Activated B cell treated with CpG ODN at 0.5 μM for 24 hours (primary cell): ENCODE data around the gene FGFR3. TPM values are rescaled to one million over a fixed set of nuclear protein-coding genes. Genes with fewer than 3 reads are reported as not detected.
A peak's percentile ranks its signal among the peaks of the same experiment; 100 is the strongest.

ENCODE experiments used
- ATAC-seq: fragments of 200-7000 bp; cut with Tn5 transposase; one replicate; pipeline ENCODE4 v1.10.0; 2021; ENCODE audit warnings: low read depth, mild to moderate bottlenecking, moderate library complexity
- CTCF ChIA-PET: fragments of 350-600 bp; sonication (Branson Sonifier 250); formaldehyde crosslinking; loops from one replicate; lab custom pipeline; 2021; ENCODE audit warnings: antibody characterized with exemption; lab: Charles Lee
- POLR2A ChIA-PET: fragments of 350-600 bp; sonication (Branson Sonifier 250); formaldehyde crosslinking; loops from one replicate; lab custom pipeline; 2021; ENCODE audit warnings: antibody characterized with exemption; lab: Charles Lee
- DNase-seq: peaks from one replicate; pipeline ENCODE4 v3.0.0; 2022
- H3K27ac Mint-ChIP-seq: one replicate; pipeline ENCODE4 v1.8.0; 2020; ENCODE audit warnings: mixed read lengths
- H3K27me3 Mint-ChIP-seq: one replicate; pipeline ENCODE4 v1.8.0; 2021; ENCODE audit warnings: mixed read lengths
- H3K36me3 Mint-ChIP-seq: one replicate; pipeline ENCODE4 v1.8.0; 2021; ENCODE audit warnings: low read depth, mixed read lengths
- H3K4me1 Mint-ChIP-seq: one replicate; pipeline ENCODE4 v1.8.0; 2021; ENCODE audit warnings: mixed read lengths
- H3K4me3 Mint-ChIP-seq: one replicate; pipeline ENCODE4 v1.8.0; 2020; ENCODE audit warnings: mild to moderate bottlenecking, mixed read lengths
- H3K9me3 Mint-ChIP-seq: one replicate; pipeline ENCODE4 v1.8.0; 2020; ENCODE audit warnings: mixed read lengths
- CTCF ChIP-seq: fragments of 200-600 bp; IDR thresholded peaks from one replicate; pipeline ENCODE4 v1.8.0; 2022; ENCODE audit warnings: antibody characterized with exemption, mild to moderate bottlenecking
- intact Hi-C: fragments of 100-400 bp; cut with micrococcal nuclease; formaldehyde crosslinking; loops from one replicate; pipeline ENCODE4 v1.15.1; 2024
- total RNA-seq: library from RNA; stranded (reverse); gene quantifications from 2 replicates; pipeline ENCODE4 v1.2.3, GENCODE V29; 2022

FGFR3 gene
- total RNA-seq, 1 donor from 2014 or later: 0.40 TPM

DNA sequence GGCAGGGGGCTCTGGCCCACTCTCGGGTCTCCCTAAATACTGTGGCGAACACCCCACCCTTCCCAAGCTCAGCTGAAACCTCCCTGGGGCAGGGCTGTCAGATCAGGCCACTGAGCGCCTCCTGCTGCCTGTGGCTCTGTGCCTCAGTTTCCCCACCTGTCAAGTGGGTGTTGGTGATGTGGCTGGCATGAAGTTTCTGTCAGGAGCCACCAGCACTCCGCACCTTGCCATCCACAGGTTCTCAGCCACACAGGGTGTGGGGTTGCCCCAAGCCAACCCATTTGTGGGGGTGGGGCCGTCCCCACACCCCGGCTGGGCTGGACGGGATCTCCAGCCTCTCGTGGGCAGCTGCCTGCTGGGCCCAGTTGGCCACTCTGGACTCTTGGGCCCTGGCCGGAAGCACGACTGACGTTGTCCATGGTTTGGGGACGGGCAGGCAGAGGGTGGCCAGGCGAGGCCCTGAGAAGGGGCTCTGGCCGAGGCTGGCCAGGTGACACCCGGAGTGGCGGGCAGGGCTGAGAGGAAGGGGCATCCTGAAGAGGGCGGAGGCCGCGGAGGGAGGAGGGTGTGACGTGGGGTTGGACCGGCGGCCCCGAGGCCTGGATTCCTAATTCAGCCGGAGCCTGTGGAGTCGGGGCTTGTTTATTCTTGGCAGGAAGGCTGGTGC is 5.5 kb upstream of the FGFR3 start:
- no peak for TF ChIP-seq CTCF
- H3K27ac Mint-ChIP-seq: no peak overlapping the region
- CTCF ChIA-PET: no interaction called here
- peaks cover 2% of the 10 kb centered on the region for H3K27me3 Mint-ChIP-seq
- DNase-seq (no peak), ATAC-seq (no peak)
- H3K36me3 Mint-ChIP-seq: no peaks in the 10 kb centered on the region
- intact Hi-C loops: no loop called here
- no peak overlapping the region for H3K4me3 Mint-ChIP-seq
- H3K4me1 Mint-ChIP-seq: no peaks in the 10 kb centered on the region
- POLR2A ChIA-PET: no interaction called here
- no peaks in the 10 kb centered on the region for H3K9me3 Mint-ChIP-seq

GRCh38 chr4:1788254-1788973 is 4.7 kb upstream of the FGFR3 start:
- ChIA-PET CTCF (no interaction called here), POLR2A (no interaction called here)
- Mint-ChIP-seq H3K9me3 (no peaks in the 10 kb centered on the region), H3K27me3 (peaks cover 2% of the 10 kb centered on the region), H3K4me3 (no peak overlapping the region), H3K27ac (no peak overlapping the region), H3K36me3 (no peaks in the 10 kb centered on the region), H3K4me1 (no peaks in the 10 kb centered on the region)
- ATAC-seq: no peak
- TF ChIP-seq CTCF: no peak
- no peak for DNase-seq
- intact Hi-C loops: no loop called here

GRCh38 chr4:1789552-1789951 is 3.5 kb upstream of the FGFR3 start:
- Mint-ChIP-seq H3K27me3 (peaks cover 2% of the 10 kb centered on the region), H3K9me3 (no peaks in the 10 kb centered on the region), H3K27ac (no peak overlapping the region), H3K36me3 (no peaks in the 10 kb centered on the region), H3K4me1 (no peaks in the 10 kb centered on the region), H3K4me3 (no peak overlapping the region)
- intact Hi-C loops: no loop called here
- ATAC-seq (no peak), DNase-seq (no peak)
- CTCF ChIA-PET: no interaction called here
- no peak for TF ChIP-seq CTCF
- POLR2A ChIA-PET: no interaction called here

DNA sequence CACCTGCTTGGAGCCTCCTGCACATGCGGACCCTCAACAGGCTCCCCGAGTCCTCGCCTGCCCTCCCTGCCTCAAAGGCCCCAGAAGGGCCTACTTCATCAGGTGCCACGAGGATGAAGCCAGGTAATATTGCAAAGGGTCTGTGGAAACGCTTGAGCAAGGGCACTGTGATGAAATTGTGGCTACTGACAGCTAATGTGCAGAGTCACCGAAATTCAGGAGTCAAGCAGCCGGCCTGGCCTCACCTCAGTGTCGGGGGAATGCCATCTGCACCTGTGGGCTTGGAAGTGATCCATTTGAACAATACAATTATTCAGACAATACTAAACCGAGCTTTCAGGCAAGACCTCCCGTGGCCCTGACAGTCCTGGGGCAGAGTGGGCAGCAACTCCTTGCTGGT is 3.1 kb upstream of the FGFR3 start:
- Mint-ChIP-seq H3K4me1 (no peaks in the 10 kb centered on the region), H3K27me3 (peaks cover 2% of the 10 kb centered on the region), H3K27ac (no peak overlapping the region), H3K36me3 (no peaks in the 10 kb centered on the region), H3K9me3 (no peaks in the 10 kb centered on the region), H3K4me3 (no peak overlapping the region)
- no peak for TF ChIP-seq CTCF
- ATAC-seq: no peak
- ChIA-PET POLR2A (no interaction called here), CTCF (interaction anchor here (0.9 kb wide), 1 partner anchor 42 kb away, joined by 3 read pairs; no protein-coding TSS in a partner anchor)
- intact Hi-C loops: no loop called here
- DNase-seq: no peak

DNA sequence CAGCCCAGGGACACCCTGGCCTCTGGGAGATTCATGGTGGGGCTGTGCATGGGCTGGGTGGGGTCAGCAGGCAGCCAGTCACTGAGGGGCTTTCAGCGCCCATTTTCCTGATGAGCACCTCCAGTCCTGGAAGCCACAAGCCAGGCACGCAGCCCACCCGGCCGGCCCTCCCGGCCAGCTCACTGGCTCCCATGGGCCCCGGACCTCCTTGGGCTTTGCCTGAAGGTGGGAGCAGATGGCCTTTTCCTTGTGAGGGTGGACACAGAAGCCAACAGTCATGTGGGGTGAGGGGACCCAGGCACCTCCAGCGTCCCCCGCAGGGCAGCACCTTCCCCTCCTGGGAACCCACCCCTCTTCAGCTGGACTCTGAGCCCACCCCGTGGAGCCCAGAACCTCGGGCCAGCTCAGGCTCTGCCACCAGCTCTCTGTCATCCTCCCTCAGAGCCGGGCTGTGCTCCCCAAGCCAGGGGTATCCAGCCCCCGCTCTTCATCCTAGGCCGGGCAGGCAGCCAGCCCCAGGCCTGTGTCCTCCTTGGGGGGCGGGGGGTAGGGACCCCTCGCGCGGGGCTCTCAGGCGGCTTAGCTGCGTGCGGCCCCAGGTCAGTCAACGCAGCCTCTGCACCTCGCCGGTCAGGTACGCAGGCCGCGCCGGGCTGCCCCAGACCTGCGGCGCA is 798 bp upstream of the FGFR3 start:
- intact Hi-C loops: no loop called here
- peaks cover 12% of the 10 kb centered on the region for H3K27me3 Mint-ChIP-seq
- TF ChIP-seq CTCF: no peak
- ATAC-seq (no peak), DNase-seq (no peak)
- no peaks in the 10 kb centered on the region for H3K36me3 Mint-ChIP-seq
- peaks cover 2% of the 10 kb centered on the region for H3K4me1 Mint-ChIP-seq
- ChIA-PET POLR2A (no interaction called here), CTCF (no interaction called here)
- no peaks in the 10 kb centered on the region for H3K9me3 Mint-ChIP-seq
- no peak overlapping the region for H3K27ac Mint-ChIP-seq
- H3K4me3 Mint-ChIP-seq: peak overlapping the region; percentile 53
